ENCODE results near the gene IQSEC3.
"Not testable (repeated sequence)": the region's sequence is repeated elsewhere in the genome, so short reads cannot be mapped to it uniquely, and the experiment has no call there.

The IQSEC3 gene

GRCh38 chr12:66428-66781 lies at the start of gene IQSEC3:
Gene IQSEC3, plus strand, starts transcription at chr12:66767. Its CDS starts 116 bp downstream, at chr12:66883.
- DNase-seq = not testable (repeated sequence)

- DNase-seq = not testable (repeated sequence)
Measured at GRCh38 chr12:17370-18340, 48.9 kb upstream of the IQSEC3 start.

- not testable (repeated sequence) for DNase-seq
Measured at GRCh38 chr12:18821-19567, 47.6 kb upstream of the IQSEC3 start.

GRCh38 chr12:19906-20305 lies 46.7 kb upstream of the IQSEC3 start:
- DNase-seq = not testable (repeated sequence)

GRCh38 chr12:20757-21156 lies 45.8 kb upstream of the IQSEC3 start:
- no peak for DNase-seq

- DNase-seq = no peak
Measured at GRCh38 chr12:21301-22189, 45.0 kb upstream of the IQSEC3 start.

- no peak for DNase-seq
Measured at GRCh38 chr12:22190-22529, 44.4 kb upstream of the IQSEC3 start.

- DNase-seq = no peak
Measured at GRCh38 chr12:22530-23201, 43.9 kb upstream of the IQSEC3 start.

- DNase-seq = not testable (repeated sequence)
Measured at GRCh38 chr12:27904-28303, 38.7 kb upstream of the IQSEC3 start.

- DNase-seq = not testable (repeated sequence)
Measured at GRCh38 chr12:38775-39174, 27.8 kb upstream of the IQSEC3 start.

GRCh38 chr12:39555-40265 lies 26.9 kb upstream of the IQSEC3 start:
- not testable (repeated sequence) for DNase-seq

- DNase-seq = not testable (repeated sequence)
Measured at GRCh38 chr12:44352-44751, 22.2 kb upstream of the IQSEC3 start.

GRCh38 chr12:45235-45990 lies 21.2 kb upstream of the IQSEC3 start:
- DNase-seq = not testable (repeated sequence)

GRCh38 chr12:45991-46358 lies 20.6 kb upstream of the IQSEC3 start:
- DNase-seq = not testable (repeated sequence)

- not testable (repeated sequence) for DNase-seq
Measured at GRCh38 chr12:46542-46941, 20.0 kb upstream of the IQSEC3 start.

GRCh38 chr12:47699-48226 lies 18.8 kb upstream of the IQSEC3 start:
- DNase-seq = not testable (repeated sequence)

GRCh38 chr12:49149-49548 lies 17.4 kb upstream of the IQSEC3 start:
- DNase-seq = not testable (repeated sequence)

GRCh38 chr12:51087-51486 lies 15.5 kb upstream of the IQSEC3 start:
- not testable (repeated sequence) for DNase-seq

- DNase-seq = not testable (repeated sequence)
Measured at GRCh38 chr12:51962-52361, 14.6 kb upstream of the IQSEC3 start.
